HG02571 (cell line): ENCODE measurements around the gene COQ7.

ENCODE experiments used
- ATAC-seq: cut with Tn5 transposase; IDR thresholded peaks from one replicate; pipeline ENCODE4 v1.9.1; 2021; ENCODE audit warnings: mild to moderate bottlenecking, moderate library complexity; ENCODE audit not compliant: unreplicated experiment

Gene COQ7

GRCh38 chr16:19085679-19086200 lies 18.3 kb downstream of the COQ7 start:
- ATAC-seq, result no peak

GRCh38 chr16:19086322-19087199 lies 19.1 kb downstream of the COQ7 start:
- no peak for ATAC-seq

- ATAC-seq, result no peak
Measured at GRCh38 chr16:19088341-19088916, 21.0 kb downstream of the COQ7 start.

GRCh38 chr16:19089410-19089955 lies 22.1 kb downstream of the COQ7 start:
- no peak for ATAC-seq

GRCh38 chr16:19090916-19091315 lies 23.5 kb downstream of the COQ7 start:
- no peak for ATAC-seq

GRCh38 chr16:19092653-19093410 lies 25.4 kb downstream of the COQ7 start:
- ATAC-seq, result no peak

- no peak for ATAC-seq
Measured at GRCh38 chr16:19093631-19094541, 26.5 kb downstream of the COQ7 start.

- no peak for ATAC-seq
Measured at GRCh38 chr16:19094542-19095365, 27.3 kb downstream of the COQ7 start.

GRCh38 chr16:19095654-19096053 lies 28.2 kb downstream of the COQ7 start:
- ATAC-seq, result no peak

GRCh38 chr16:19098173-19098572 lies 30.8 kb downstream of the COQ7 start:
- no peak for ATAC-seq

GRCh38 chr16:19102187-19102872 lies 34.9 kb downstream of the COQ7 start:
- ATAC-seq, result no peak

- no peak for ATAC-seq
Measured at GRCh38 chr16:19104607-19105006, 37.2 kb downstream of the COQ7 start.

- no peak for ATAC-seq
Measured at GRCh38 chr16:19105131-19105530, 37.7 kb downstream of the COQ7 start.

- ATAC-seq, result no peak
Measured at GRCh38 chr16:19105891-19106624, 38.6 kb downstream of the COQ7 start.

- no peak for ATAC-seq
Measured at GRCh38 chr16:19106625-19107020, 39.2 kb downstream of the COQ7 start.

- no peak for ATAC-seq
Measured at GRCh38 chr16:19108409-19109287, 41.2 kb downstream of the COQ7 start.

- ATAC-seq, result no peak
Measured at GRCh38 chr16:19109288-19109664, 41.9 kb downstream of the COQ7 start.
